Brain microvascular endothelial cell (primary cell): ENCODE data around the gene SLC19A1.

Experiments
- DNase-seq: peaks from one replicate; pipeline ENCODE4 v3.0.0-alpha.2; 2020
- H3K27ac ChIP-seq: fragments of 250-450 bp; sonication (Bioruptor Pico); 2 replicates; pipeline ENCODE4 v1.5.1; 2020; ENCODE audit warnings: mild to moderate bottlenecking, moderate library complexity
- H3K27me3 ChIP-seq: fragments of 250-450 bp; sonication (Bioruptor Pico); replicated peaks from 2 replicates; pipeline ENCODE4 v1.5.1; 2020; ENCODE audit warnings: mild to moderate bottlenecking
- H3K36me3 ChIP-seq: fragments of 250-450 bp; sonication (Bioruptor Pico); replicated peaks from 2 replicates; pipeline ENCODE4 v1.5.1; 2020; ENCODE audit warnings: mild to moderate bottlenecking
- H3K4me3 ChIP-seq: 2 replicates; pipeline ENCODE4 v1.5.1; 2011; ENCODE audit warnings: low read depth, mild to moderate bottlenecking, control low read depth, low read length, moderate library complexity
- in situ Hi-C: cut with HindIII; loops from 2 replicates; pipeline ENCODE4 v1.10.0; 2017; ENCODE audit warnings: low sequenced_read_pairs, low pct_ligation_motif_present
- TF ChIP-seq, protein P1 (sequence below): IDR thresholded peaks from 2 replicates; pipeline ENCODE4 v1.5.1; 2011; ENCODE audit warnings: low read depth, mild to moderate bottlenecking, moderate library complexity, low read length, control low read depth, inconsistent platforms; ENCODE audit errors: missing control alignments

The SLC19A1 gene

DNA sequence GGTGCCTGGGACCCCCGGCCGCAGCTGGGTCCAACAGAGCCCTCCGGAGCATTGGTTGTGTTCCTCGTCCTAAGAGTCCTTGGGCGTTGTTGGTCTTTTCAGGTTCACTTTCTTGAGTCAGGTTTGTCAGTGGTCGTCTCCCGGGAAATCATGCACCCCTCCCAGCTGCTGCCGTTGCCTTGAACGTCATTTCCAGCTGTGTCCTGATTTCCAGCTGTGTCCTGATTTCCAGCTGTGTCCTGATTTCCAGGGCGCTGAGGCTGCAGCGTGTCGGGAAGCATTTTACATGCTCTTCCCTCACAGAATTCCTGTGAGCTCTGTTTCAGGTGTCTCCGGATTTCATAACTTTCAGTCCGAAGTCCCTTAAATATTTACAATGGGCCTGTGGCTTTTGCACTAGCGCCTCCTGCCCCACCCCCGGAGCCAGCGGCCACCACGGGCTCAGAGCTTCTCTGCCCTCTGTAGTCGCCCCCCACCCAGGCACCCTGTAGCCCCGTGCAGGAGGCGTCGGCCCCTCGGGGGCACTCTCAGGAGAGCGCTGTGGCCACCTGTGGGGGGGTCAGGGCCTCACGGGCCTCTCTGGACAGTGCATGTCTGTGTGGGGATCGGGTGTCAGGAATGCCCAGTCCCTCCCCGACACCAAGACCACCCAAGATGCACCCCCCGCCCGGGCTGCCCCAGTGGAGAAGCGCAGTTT, 70.6 kb downstream of the SLC19A1 start:
- H3K27ac ChIP-seq, result peak overlapping the region; percentile 87
- H3K36me3 ChIP-seq, result peaks cover 48% of the 10 kb centered on the region
- no peaks in the 10 kb centered on the region for H3K27me3 ChIP-seq
- H3K4me3 ChIP-seq, result peak overlapping the region; percentile 22
- DNase-seq, result peak; percentile 58
- in situ Hi-C loops, result no loop called here
- TF ChIP-seq, protein P1, sequence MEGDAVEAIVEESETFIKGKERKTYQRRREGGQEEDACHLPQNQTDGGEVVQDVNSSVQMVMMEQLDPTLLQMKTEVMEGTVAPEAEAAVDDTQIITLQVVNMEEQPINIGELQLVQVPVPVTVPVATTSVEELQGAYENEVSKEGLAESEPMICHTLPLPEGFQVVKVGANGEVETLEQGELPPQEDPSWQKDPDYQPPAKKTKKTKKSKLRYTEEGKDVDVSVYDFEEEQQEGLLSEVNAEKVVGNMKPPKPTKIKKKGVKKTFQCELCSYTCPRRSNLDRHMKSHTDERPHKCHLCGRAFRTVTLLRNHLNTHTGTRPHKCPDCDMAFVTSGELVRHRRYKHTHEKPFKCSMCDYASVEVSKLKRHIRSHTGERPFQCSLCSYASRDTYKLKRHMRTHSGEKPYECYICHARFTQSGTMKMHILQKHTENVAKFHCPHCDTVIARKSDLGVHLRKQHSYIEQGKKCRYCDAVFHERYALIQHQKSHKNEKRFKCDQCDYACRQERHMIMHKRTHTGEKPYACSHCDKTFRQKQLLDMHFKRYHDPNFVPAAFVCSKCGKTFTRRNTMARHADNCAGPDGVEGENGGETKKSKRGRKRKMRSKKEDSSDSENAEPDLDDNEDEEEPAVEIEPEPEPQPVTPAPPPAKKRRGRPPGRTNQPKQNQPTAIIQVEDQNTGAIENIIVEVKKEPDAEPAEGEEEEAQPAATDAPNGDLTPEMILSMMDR, result no peak

DNA sequence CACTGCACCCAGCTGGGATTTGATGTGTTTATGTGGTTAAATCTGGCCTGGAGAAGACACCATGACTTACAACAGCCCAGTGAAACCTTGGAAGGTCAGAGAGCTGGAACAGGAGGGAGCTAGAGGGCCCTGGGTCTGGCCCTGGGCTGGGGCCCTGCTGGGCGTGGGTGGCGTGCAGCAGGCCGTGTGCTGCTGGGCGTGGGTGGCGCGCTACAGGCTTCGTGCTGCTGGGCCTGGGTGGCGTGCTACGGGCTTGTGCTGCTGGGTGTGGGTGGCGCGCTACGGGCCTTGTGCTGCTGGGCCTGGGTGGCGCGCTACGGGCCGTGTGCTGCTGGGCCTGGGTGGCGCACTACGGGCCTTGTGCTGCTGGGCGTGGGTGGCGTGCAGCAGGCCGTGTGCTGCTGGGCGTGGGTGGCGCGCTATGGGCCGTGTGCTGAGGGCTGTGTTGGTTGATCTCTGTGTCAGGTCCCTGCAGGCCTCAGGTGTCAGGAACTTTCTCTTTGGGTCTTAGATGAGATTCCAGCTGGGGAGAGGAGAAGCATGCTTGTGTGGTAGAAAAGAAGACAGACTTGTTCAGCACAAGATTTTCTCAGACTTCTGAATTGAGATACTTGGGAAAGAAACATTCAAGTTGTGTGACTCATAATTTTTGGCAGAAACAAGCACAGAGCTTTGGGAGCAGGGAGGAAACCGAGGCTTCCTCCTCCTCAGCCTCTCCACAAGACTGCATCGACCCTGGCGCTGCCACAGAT, 71.3 kb downstream of the SLC19A1 start:
- peak overlapping the region; percentile 87 for H3K27ac ChIP-seq
- peaks cover 41% of the 10 kb centered on the region for H3K36me3 ChIP-seq
- in situ Hi-C loops, result no loop called here
- H3K27me3 ChIP-seq, result no peaks in the 10 kb centered on the region
- peak; percentile 70 for DNase-seq
- TF ChIP-seq, protein P1, result no peak
- peak overlapping the region; percentile 22 for H3K4me3 ChIP-seq

DNA sequence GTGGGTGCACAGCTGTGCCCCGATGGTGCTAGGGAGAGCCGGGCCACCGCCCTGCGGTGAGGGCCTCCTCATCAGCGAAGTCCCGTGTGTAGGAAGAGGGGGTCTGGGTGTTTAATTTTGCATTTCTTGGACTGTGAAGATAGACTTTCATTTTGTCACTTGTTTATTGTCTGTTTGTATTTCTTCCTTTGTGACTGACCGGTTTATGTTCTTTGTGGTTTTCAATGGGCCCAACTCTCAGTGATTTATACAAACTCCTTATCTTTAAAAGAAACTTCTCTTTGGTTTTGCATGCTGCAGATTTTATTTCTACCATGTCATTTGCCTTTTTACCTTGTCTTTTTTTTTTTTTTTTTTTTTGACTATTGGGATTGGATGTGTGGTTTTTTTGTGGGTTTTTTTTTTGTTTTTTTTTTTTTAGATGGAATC, 72.1 kb downstream of the SLC19A1 start:
- Histone ChIP-seq H3K36me3 (peaks cover 32% of the 10 kb centered on the region), H3K27ac (peak overlapping the region; percentile 87), H3K27me3 (no peaks in the 10 kb centered on the region), H3K4me3 (no peak overlapping the region)
- TF ChIP-seq, protein P1, result no peak
- in situ Hi-C loops, result no loop called here
- no peak for DNase-seq

DNA sequence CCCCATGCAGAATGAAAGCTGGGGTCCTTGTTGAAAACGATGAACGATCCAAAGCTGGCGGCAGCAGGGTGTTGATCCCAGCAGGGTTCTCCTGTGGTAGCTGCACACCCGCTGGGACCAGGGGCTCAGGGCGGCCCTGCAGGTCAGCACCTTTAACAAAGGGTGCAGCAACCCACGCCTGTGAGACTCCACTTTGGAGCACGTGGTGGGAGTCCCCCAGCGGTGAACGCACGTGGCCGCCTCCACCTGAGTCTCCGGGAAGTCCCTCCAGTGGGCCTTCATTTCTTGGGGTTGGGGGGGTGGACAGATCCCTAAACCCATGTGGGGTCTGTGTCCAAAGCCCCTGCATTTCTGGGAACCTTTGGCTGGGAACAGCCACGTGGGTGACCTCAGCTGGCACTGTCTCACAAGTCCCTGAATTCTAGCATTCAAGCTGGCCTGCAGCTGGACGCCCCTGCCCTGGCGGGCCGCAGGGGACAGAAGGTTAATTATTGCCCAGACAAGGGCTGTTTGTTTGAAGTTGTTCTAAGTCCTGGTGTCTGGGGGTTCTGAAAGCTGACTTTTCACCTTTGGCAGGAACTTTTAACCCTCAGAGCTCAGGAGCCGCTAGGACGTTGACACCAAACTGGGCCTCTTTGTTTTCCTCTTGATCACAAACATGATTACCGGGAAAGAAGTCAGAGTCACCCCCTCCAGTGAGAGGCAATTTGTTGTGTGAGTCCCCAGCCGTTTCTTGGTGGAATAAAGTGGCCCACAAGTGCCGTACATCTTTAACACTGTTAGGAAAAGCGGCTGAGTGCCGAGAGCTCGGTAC, 72.8 kb downstream of the SLC19A1 start:
- Histone ChIP-seq H3K4me3 (no peak overlapping the region), H3K27me3 (no peaks in the 10 kb centered on the region), H3K36me3 (peaks cover 26% of the 10 kb centered on the region), H3K27ac (peak overlapping the region; percentile 87)
- TF ChIP-seq, protein P1, result no peak
- in situ Hi-C loops, result no loop called here
- DNase-seq, result no peak

DNA sequence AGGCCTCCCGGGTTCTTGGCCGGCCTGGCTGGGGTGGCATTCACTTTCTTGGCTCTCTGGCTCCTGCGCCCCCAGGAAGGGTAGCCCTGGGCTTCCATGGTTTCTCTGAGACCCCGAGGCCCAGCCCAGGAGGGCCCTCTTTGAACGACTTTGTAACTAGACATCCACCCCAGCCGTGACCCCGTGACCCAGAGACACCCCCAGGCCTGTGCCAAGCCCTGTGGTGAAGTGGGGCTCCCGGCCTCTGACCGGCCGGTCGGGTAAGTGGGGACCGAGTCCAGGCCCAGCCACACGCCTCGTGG, 73.3 kb downstream of the SLC19A1 start:
- Histone ChIP-seq H3K27ac (no peak overlapping the region), H3K27me3 (no peaks in the 10 kb centered on the region), H3K4me3 (no peak overlapping the region), H3K36me3 (peaks cover 25% of the 10 kb centered on the region)
- no peak for DNase-seq
- in situ Hi-C loops, result no loop called here
- TF ChIP-seq, protein P1, result no peak
